ENCODE data around the gene KRTAP10-5. TPM values are rescaled to one million over a fixed set of nuclear protein-coding genes. Genes with fewer than 3 reads are reported as not detected.

KRTAP10-5 gene
- total and polyA plus RNA-seq, 10 donors = not detected

GRCh38 chr21:44568667-44569556 is 11.5 kb downstream of the KRTAP10-5 start:
- peaks cover 0 to 11% (median 6%) of the 10 kb centered on the region in 8 donors for H3K9me3 ChIP-seq
- no peak overlapping the region for H3K4me3 ChIP-seq
- peaks cover 0 to 24% (median 3%) of the 10 kb centered on the region in 6 donors for H3K4me1 ChIP-seq
- TF ChIP-seq CTCF (IDR thresholded peaks at IDR 0.05 in 8 of 11, conservative IDR thresholded peaks at IDR 0.05 in 3 of 11) (no peak), POLR2A (IDR thresholded peaks at IDR 0.05) (no peak), POLR2AphosphoS5 (IDR thresholded peaks at IDR 0.05) (no peak)
- H3K27ac ChIP-seq = no peak overlapping the region
- peak; percentile 47 for DNase-seq
- peaks cover 0 to 19% (median 0%) of the 10 kb centered on the region in 7 donors for H3K27me3 ChIP-seq (replicated peaks in 1 of 7)
- WGBS, 5 donors = 77 to 81% (median 78%) methylated on average over 21 to 27 of the region's 27 CpGs
- intact Hi-C loops (cut with DNase I; ENCODE audit: low total_unique reads) = no loop called here
- no peaks in the 10 kb centered on the region for H3K36me3 ChIP-seq

GRCh38 chr21:44568261-44568660 is 12.1 kb downstream of the KRTAP10-5 start:
- no peak overlapping the region for H3K27ac ChIP-seq
- H3K9me3 ChIP-seq = peaks cover 0 to 17% (median 12%) of the 10 kb centered on the region in 8 donors
- TF ChIP-seq POLR2A (IDR thresholded peaks at IDR 0.05) (no peak), POLR2AphosphoS5 (IDR thresholded peaks at IDR 0.05) (no peak), CTCF (IDR thresholded peaks at IDR 0.05 in 8 of 11, conservative IDR thresholded peaks at IDR 0.05 in 3 of 11) (no peak)
- no peak overlapping the region for H3K4me3 ChIP-seq
- 73 to 83% (median 79%) methylated on average over 7 to 12 of the region's 12 CpGs for WGBS, 5 donors
- DNase-seq = peak; percentile 59
- intact Hi-C loops (cut with DNase I; ENCODE audit: low total_unique reads) = no loop called here
- H3K4me1 ChIP-seq = peaks cover 0 to 24% (median 3%) of the 10 kb centered on the region in 6 donors
- no peaks in the 10 kb centered on the region for H3K36me3 ChIP-seq
- H3K27me3 ChIP-seq (replicated peaks in 1 of 7) = peaks cover 0 to 15% (median 0%) of the 10 kb centered on the region in 7 donors

- no peaks in the 10 kb centered on the region for H3K36me3 ChIP-seq
- peaks cover 0 to 24% (median 3%) of the 10 kb centered on the region in 6 donors for H3K4me1 ChIP-seq
- DNase-seq = peak; percentile 50
- no peak for TF ChIP-seq CTCF (IDR thresholded peaks at IDR 0.05 in 8 of 11, conservative IDR thresholded peaks at IDR 0.05 in 3 of 11)
- no peak for TF ChIP-seq POLR2AphosphoS5 (IDR thresholded peaks at IDR 0.05)
- TF ChIP-seq POLR2A (IDR thresholded peaks at IDR 0.05) = no peak
- no peak overlapping the region for H3K4me3 ChIP-seq
- peaks cover 3 to 23% (median 18%) of the 10 kb centered on the region in 8 donors for H3K9me3 ChIP-seq
- intact Hi-C loops (cut with DNase I; ENCODE audit: low total_unique reads) = no loop called here
- WGBS, 5 donors = 91 to 94% (median 92%) methylated on average over 18 of the region's 18 CpGs
- no peak overlapping the region for H3K27ac ChIP-seq
- peaks cover 0 to 12% (median 0%) of the 10 kb centered on the region in 7 donors for H3K27me3 ChIP-seq (replicated peaks in 1 of 7)
Measured at GRCh38 chr21:44567481-44568171, 12.8 kb downstream of the KRTAP10-5 start.

GRCh38 chr21:44566403-44566802 is 14.0 kb downstream of the KRTAP10-5 start:
- peaks cover 0 to 24% (median 3%) of the 10 kb centered on the region in 6 donors for H3K4me1 ChIP-seq
- no peaks in the 10 kb centered on the region for H3K36me3 ChIP-seq
- intact Hi-C loops (cut with DNase I; ENCODE audit: low total_unique reads) = no loop called here
- peaks cover 0 to 12% (median 0%) of the 10 kb centered on the region in 7 donors for H3K27me3 ChIP-seq (replicated peaks in 1 of 7)
- no peak overlapping the region for H3K27ac ChIP-seq
- no peak for DNase-seq
- no peak for TF ChIP-seq CTCF (IDR thresholded peaks at IDR 0.05 in 8 of 11, conservative IDR thresholded peaks at IDR 0.05 in 3 of 11)
- WGBS, 5 donors = 20 to 40% (median 29%) methylated on average over 1 of the region's 1 CpG
- peaks cover 4 to 28% (median 24%) of the 10 kb centered on the region in 8 donors for H3K9me3 ChIP-seq
- H3K4me3 ChIP-seq = no peak overlapping the region
